AG09309 (cell line): Measurements from ENCODE around the gene CHST14.

Experiments used
- DNase-seq: peaks from one replicate; pipeline ENCODE4 v3.0.0-alpha.2; 2010; ENCODE audit warnings: low read depth
- H3K4me3 ChIP-seq: 2 replicates; pipeline ENCODE4 v1.5.1; 2011; ENCODE audit warnings: mild to moderate bottlenecking, low read depth, low read length, moderate library complexity; ENCODE audit not compliant: control insufficient read depth
- CTCF ChIP-seq: IDR thresholded peaks from 2 replicates; pipeline ENCODE4 v1.5.1; 2011; ENCODE audit warnings: mild to moderate bottlenecking, low read depth, low read length, inconsistent platforms; ENCODE audit not compliant: insufficient read depth, control insufficient read depth; ENCODE audit errors: missing control alignments

Gene CHST14

DNA sequence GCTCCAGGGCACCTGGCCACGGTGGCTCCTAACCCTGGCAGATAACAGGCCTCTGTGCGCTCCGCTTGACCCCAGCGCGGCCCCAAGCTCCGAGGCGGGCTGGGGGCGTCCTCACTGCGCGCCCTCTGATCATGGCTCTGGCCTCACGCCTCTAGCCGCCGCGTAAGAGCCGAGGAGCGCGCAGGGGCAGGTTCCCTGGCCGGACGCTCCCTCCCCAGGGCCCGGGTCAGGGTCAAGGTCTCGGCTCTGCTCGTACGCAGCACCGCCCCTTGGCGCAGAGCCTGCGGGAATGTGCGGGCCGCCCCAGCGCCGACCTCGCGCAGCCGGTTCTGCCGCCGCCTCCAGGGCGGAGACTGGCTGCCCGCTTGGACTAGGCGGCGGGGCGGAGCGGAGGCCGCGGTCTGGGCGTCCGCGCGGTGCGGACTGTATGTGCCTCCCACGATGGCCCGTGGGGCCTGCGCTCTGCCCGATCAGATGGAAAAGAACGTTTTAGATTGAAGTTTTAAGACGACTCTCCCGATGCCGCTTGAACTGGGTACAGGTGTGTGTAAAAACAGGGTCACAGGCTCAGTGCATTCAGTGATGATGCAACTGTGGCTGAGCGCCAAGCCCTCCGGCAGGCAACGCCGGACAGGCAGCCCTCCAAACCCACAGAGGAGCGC lies 40.8 kb downstream of the CHST14 start:
- no peak for DNase-seq
- no peak for TF ChIP-seq CTCF
- peak overlapping the region; percentile 53 for H3K4me3 ChIP-seq

DNA sequence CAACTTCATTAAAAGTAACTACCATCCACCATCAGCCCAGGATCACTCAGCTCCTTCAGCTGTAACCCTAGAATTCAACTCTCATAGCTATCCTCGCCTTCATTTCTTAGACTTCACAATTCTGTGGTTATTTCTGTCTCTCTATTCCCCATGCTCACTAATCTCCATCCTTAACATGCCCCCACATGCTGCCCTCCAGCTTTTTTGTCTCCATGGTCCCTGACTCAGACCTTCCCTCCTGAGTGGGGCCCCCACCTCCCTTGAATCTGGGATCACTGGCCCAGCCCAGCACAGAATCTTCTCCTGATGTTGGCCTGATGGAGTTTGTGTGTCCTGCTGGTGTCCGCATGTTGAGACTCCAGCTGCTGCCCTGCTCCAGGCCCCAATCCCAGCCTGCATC lies 41.7 kb downstream of the CHST14 start:
- DNase-seq = no peak
- TF ChIP-seq CTCF = no peak
- no peak overlapping the region for H3K4me3 ChIP-seq

DNA sequence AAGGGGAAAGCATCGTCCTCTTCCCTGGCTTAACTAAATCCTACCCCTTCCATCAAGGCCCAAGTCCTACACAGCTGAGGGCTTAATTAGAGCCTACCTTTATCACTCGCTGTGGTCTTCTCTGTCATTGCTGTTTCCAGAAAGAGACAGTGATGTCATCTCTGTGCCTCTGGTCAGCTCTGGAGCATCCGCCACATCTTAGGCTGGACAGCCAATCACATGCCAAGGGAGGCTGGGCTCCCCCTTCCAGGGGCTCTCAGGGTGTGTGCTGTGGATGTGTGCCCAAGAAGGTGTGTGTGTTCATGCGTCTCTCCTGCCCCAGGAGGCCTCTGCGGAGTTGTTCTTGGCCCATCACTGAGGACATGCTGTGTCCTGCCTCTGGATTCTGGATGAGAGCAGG lies 42.8 kb downstream of the CHST14 start:
- DNase-seq = no peak
- H3K4me3 ChIP-seq = no peak overlapping the region
- TF ChIP-seq CTCF = no peak

GRCh38 chr15:40516322-40516721 lies 45.5 kb downstream of the CHST14 start:
- DNase-seq = no peak
- TF ChIP-seq CTCF = no peak
- no peak overlapping the region for H3K4me3 ChIP-seq
